K562 treated with DMSO at 1 percent for 12 hours (cell line): ENCODE results near the gene FBXO31. TPM values are rescaled to one million over a fixed set of nuclear protein-coding genes. Genes with fewer than 3 reads are reported as not detected.

Experiments used
- total RNA-seq: library from RNA; unstranded; fragments of 300-600 nt; gene quantifications from 2 replicates; pipeline ENCODE4 v1.2.3, GENCODE V29; 2022; ENCODE audit not compliant: insufficient read depth

The FBXO31 gene
- 10.0 and 20.1 TPM in 2 replicates for total RNA-seq

GRCh38 chr16:87383505-87384161, at the start of gene FBXO31:
FBXO31 (minus strand) TSS chr16:87383776; CDS start chr16:87383744, 32 bp downstream.

GRCh38 chr16:87391950-87392820, 8.6 kb upstream of the FBXO31 start, which contains the start of gene MAP1LC3B:
MAP1LC3B (plus strand) TSS chr16:87392336; CDS start chr16:87392428, 92 bp downstream.

GRCh38 chr16:87316923-87317749, 66.4 kb downstream of the FBXO31 start, which contains the start of gene C16orf95:
C16orf95 (minus strand) TSS chr16:87317392; CDS start chr16:87317242, 150 bp downstream.

Other genes starting within 250 kb of the FBXO31 start
- 19.8 and 24.2 TPM in 2 replicates for gene C16orf95, start 66.4 kb downstream of the FBXO31 start, total RNA-seq
- 55.5 and 92.3 TPM in 2 replicates for gene MAP1LC3B, start 8.6 kb upstream of the FBXO31 start, total RNA-seq
- gene ZCCHC14, start 109.2 kb upstream of the FBXO31 start, total RNA-seq, result 6.5 and 20.2 TPM in 2 replicates
- gene JPH3, start 218.7 kb upstream of the FBXO31 start, total RNA-seq, result not detected in 2 replicates